Epidermal melanocyte (primary cell): Measurements from ENCODE around the gene SMIM7.

Experiments used
- DNase-seq: peaks from one replicate; pipeline ENCODE4 v3.0.0; 2011; ENCODE audit warnings: low spot score; ENCODE audit not compliant: insufficient read length

SMIM7 gene

GRCh38 chr19:16596399-16596798, 63.5 kb downstream of the SMIM7 start:
- DNase-seq = no peak
